ENCODE data around the gene KCNH1.

GRCh38 chr1:210703593-210703992, 430.4 kb downstream of the KCNH1 start:
- TF ChIP-seq CTCF (conservative IDR thresholded peaks at IDR 0.05) (no peak), ZFX (IDR thresholded peaks at IDR 0.05) (no peak)
